Measurements from ENCODE around the gene RAB11FIP3.
"Not testable (repeated sequence)": the region's sequence is repeated elsewhere in the genome, so short reads cannot be mapped to it uniquely, and the experiment has no call there.

Gene RAB11FIP3

GRCh38 chr16:503150-504071, 78.0 kb downstream of the RAB11FIP3 start:
- Histone ChIP-seq H3K27ac (no peak overlapping the region), H3K4me3 (no peak overlapping the region)
- no peak for DNase-seq (ENCODE audit: low spot score)
- TF ChIP-seq, protein P1, sequence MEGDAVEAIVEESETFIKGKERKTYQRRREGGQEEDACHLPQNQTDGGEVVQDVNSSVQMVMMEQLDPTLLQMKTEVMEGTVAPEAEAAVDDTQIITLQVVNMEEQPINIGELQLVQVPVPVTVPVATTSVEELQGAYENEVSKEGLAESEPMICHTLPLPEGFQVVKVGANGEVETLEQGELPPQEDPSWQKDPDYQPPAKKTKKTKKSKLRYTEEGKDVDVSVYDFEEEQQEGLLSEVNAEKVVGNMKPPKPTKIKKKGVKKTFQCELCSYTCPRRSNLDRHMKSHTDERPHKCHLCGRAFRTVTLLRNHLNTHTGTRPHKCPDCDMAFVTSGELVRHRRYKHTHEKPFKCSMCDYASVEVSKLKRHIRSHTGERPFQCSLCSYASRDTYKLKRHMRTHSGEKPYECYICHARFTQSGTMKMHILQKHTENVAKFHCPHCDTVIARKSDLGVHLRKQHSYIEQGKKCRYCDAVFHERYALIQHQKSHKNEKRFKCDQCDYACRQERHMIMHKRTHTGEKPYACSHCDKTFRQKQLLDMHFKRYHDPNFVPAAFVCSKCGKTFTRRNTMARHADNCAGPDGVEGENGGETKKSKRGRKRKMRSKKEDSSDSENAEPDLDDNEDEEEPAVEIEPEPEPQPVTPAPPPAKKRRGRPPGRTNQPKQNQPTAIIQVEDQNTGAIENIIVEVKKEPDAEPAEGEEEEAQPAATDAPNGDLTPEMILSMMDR (IDR thresholded peaks at IDR 0.05), result no peak

GRCh38 chr16:505479-506245, 80.2 kb downstream of the RAB11FIP3 start:
- DNase-seq (ENCODE audit: low spot score), result no peak
- Histone ChIP-seq H3K4me3 (no peak overlapping the region), H3K27ac (no peak overlapping the region)
- TF ChIP-seq, protein P1 (IDR thresholded peaks at IDR 0.05), result no peak

DNA sequence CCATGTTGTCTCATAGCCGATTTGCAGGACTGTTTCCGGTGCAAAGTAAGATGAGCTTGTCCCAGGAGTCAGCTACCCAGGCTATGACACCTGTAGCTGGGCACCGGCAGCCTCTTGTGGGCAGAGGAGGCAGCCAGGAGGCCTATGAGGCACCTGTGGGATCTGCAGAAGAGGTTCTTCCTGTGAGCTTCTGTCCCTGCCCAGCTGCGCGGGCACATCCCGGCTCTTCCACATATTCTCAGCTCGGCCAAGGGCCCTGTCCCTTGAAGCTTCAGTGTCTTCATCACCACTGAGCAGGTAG, 80.7 kb downstream of the RAB11FIP3 start:
- DNase-seq (ENCODE audit: low spot score), result no peak
- TF ChIP-seq, protein P1 (IDR thresholded peaks at IDR 0.05), result no peak
- no peak overlapping the region for H3K27ac ChIP-seq
- no peak overlapping the region for H3K4me3 ChIP-seq

- DNase-seq (ENCODE audit: low spot score); H3K4me3 ChIP-seq; H3K27ac ChIP-seq: not testable (repeated sequence)
These were observed 82.1 kb downstream of the RAB11FIP3 start for GRCh38 chr16:507527-507926.

DNA sequence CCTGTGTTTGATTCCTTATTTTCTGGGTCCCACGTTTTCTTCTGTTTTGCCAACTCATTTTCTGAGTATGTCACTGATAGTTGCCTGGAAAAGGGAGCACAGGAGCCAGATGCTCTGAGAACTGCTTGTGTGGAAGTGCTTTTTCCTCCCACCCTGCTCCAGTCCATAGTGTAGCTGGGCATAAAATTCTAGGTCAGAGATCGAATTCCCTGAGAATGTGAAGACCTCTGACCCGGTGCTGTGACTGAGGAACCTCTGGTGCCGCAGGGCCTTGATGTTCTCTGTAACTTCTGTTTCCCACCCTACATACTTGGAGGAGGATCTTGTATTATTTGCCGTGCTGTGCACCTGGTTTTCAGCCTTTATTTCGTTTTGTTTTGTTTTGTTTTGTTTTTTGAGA, 82.5 kb downstream of the RAB11FIP3 start:
- TF ChIP-seq, protein P1 (IDR thresholded peaks at IDR 0.05), result no peak
- DNase-seq (ENCODE audit: low spot score), result no peak
- no peak overlapping the region for H3K27ac ChIP-seq
- no peak overlapping the region for H3K4me3 ChIP-seq

DNA sequence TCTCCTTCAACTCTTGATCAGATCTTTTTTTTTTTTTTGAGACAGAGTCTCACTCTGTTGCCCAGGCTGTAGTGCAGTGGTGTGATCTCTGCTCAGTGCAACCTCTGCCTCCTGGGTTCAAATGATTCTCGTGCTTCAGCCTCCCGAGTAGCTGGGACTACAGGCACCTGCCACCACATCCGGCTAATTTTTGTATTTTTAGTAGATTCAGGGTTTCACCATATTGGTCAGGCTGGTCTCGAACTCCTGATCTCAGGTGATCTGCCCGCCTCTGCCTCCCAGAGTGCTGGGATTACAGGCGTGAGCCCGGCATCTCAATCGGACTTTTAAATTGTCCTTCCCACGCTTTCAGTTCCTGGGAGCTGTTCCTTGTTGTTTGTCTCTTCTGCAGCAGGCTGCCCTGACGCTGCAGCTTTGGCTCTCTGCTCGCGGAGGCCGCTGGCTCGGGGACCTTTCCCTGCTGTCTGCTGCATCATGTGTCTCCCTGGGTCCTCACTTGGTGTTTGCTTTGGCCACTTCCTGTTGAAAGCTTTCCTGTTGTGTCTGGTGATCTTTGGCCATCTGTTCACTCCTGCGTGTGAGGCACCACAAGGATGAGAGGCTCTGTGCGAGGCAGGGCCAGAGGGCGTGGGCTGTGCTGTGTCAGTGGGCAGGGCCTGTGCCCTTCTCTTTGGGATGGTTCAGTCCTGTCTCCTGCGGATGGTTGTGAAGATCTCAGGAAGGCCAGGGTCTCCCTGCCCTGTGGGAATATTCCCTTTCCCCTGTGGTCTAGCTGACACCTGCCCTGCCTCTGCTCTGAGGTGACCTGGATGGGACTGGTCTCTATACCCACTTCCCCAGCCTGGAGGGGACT, 83.7 kb downstream of the RAB11FIP3 start:
- TF ChIP-seq, protein P1 (IDR thresholded peaks at IDR 0.05), result no peak
- no peak overlapping the region for H3K27ac ChIP-seq
- H3K4me3 ChIP-seq, result no peak overlapping the region
- no peak for DNase-seq (ENCODE audit: low spot score)

All from coronary artery (tissue), 2 donors.